Vein endothelial cell (primary cell): Measurements from ENCODE around the gene HCLS1. TPM values are rescaled to one million over a fixed set of nuclear protein-coding genes. Genes with fewer than 3 reads are reported as not detected.

Source experiments
- small RNA-seq: library from RNA; depleted of rRNA; stranded (forward); fragments of <200 nt; gene quantifications from one replicate; pipeline ENCODE3, GENCODE V24; 2012
- total RNA-seq: library from RNA; depleted of rRNA; stranded (reverse); fragments of >200 nt; gene quantifications from 2 replicates; pipeline ENCODE4 v1.2.3, GENCODE V29; 2012

The HCLS1 gene
- 31.7 and 34.3 TPM in 2 replicates for total RNA-seq

GRCh38 chr3:121660356-121661171, at the start of gene HCLS1:
TSS of gene HCLS1 (minus strand) at chr3:121660903. CDS start at chr3:121658347, 2,556 bp downstream.

GRCh38 chr3:121592856-121593702, 67.6 kb downstream of the HCLS1 start, which contains the start of gene FBXO40:
TSS of gene FBXO40 (plus strand) at chr3:121593379. CDS start at chr3:121620576, 27,197 bp downstream.

Small RNAs within 50 kb of the gene (small RNA-seq; reads per million reads assigned to genes)
- not detected for gene RNU4-62P

Other genes with a start within 250 kb of the HCLS1 start
- 2.3 and 5.3 TPM in 2 replicates for gene POLQ, start 114.9 kb downstream of the HCLS1 start, total RNA-seq
- not detected in 2 replicates for gene ARGFX, start 93.0 kb downstream of the HCLS1 start, total RNA-seq
- gene FBXO40, start 67.5 kb downstream of the HCLS1 start, total RNA-seq: not detected in 2 replicates
- 35.3 and 48.3 TPM in 2 replicates for gene GOLGB1, start 88.8 kb upstream of the HCLS1 start, total RNA-seq
- gene IQCB1, start 174.2 kb upstream of the HCLS1 start, total RNA-seq: 12.4 and 15.3 TPM in 2 replicates
- 0.33 and 1.6 TPM in 2 replicates for gene EAF2, start 174.3 kb upstream of the HCLS1 start, total RNA-seq
- under 0.01 and 0.33 TPM in 2 replicates for gene SLC15A2, start 233.5 kb upstream of the HCLS1 start, total RNA-seq